ENCODE measurements around the gene LAPTM4A. TPM values are rescaled to one million over a fixed set of nuclear protein-coding genes. Genes with fewer than 3 reads are reported as not detected.

LAPTM4A gene
- total RNA-seq, 2 experiments from 2014 or later, result 23.4 to 24.4 TPM

DNA sequence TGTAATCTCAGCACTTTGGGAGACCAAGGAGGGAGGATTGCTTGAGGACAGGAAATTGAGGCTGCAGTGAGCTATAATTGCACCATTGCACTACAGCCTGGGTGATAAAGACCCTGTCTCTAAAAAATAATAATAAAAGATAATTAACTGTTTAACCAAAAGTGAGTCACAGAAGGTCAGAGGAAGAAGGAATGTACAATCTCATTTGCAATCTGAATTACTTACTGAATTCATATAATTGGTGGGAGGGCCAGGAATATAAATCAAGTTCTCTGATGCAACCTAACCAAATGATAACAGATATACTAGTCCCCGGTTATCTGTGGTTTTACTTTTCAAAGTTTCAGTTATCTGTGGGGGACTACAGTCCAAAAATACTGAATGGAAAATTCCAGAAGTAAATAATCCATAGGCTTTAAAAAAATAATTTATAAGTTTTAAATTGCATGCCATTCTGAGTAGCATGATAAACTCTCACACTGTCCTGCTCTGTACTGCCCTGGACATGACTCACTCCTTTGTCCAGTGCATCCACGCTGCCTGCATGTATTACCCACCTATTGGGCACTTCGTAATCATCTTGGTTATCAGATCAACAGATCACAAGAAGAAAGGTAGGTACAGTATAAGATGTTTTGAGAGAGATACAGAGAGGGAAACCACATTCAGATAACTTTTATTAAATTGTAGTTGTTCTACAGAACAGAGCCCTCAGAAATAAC is 26.2 kb downstream of the LAPTM4A start:
- no peaks in the 10 kb centered on the region for H3K4me1 Mint-ChIP-seq (ENCODE audit: low read depth)
- CTCF ChIA-PET, result no interaction called here
- intact Hi-C loops (cut with micrococcal nuclease), result no loop called here
- no peak overlapping the region for H3K4me3 Mint-ChIP-seq
- peaks cover 30% of the 10 kb centered on the region for H3K9me3 Mint-ChIP-seq
- DNase-seq, result no peak
- H3K36me3 Mint-ChIP-seq (ENCODE audit: low read depth), result peaks cover 29% of the 10 kb centered on the region
- H3K27me3 Mint-ChIP-seq (ENCODE audit: low read depth), result no peaks in the 10 kb centered on the region
- H3K27ac Mint-ChIP-seq, result no peak overlapping the region

- H3K36me3 Mint-ChIP-seq (ENCODE audit: low read depth), result peaks cover 16% of the 10 kb centered on the region
- CTCF ChIA-PET, result interaction anchor here (0.8 to 1.7 kb wide), 2 partner anchors 9 to 84 kb away, joined by 3 to 7 read pairs; no protein-coding TSS in a partner anchor
- H3K9me3 Mint-ChIP-seq, result peaks cover 26% of the 10 kb centered on the region
Measured at GRCh38 chr2:20023688-20024087, 27.7 kb downstream of the LAPTM4A start.

DNA sequence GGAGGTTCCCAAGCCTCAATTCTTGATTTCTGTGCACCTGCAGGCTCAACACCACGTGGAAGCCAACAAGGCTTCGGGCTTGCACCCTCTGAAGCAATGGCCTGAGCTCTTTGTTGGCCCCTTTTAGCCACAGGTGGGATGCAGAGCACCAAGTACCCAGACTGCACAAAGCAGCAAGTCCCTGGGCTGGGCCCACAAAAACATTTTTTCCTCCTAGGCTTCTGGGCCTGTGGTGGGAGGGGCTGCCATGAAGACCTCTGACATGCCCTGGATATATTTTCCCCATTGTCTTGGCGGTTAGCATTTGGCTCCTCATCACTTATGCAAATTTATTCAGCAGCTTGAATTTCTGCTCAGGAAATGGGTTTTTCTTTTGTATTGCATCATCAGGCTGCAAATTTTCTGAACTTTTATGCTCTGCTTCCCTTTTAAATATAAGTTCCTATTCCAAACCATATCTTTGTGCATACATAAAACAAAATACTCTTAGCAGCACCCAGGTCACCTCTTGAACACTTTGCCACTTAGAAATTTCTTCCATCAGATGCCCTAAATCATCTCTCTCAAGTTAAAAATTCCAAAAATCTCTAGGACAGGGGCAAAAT is 29.9 kb downstream of the LAPTM4A start:
- intact Hi-C loops (cut with micrococcal nuclease), result no loop called here
- CTCF ChIA-PET, result no interaction called here
- H3K27me3 Mint-ChIP-seq (ENCODE audit: low read depth), result no peaks in the 10 kb centered on the region
- H3K27ac Mint-ChIP-seq, result no peak overlapping the region
- DNase-seq, result no peak
- peaks cover 8% of the 10 kb centered on the region for H3K36me3 Mint-ChIP-seq (ENCODE audit: low read depth)
- H3K9me3 Mint-ChIP-seq, result peaks cover 23% of the 10 kb centered on the region
- H3K4me3 Mint-ChIP-seq, result no peak overlapping the region
- H3K4me1 Mint-ChIP-seq (ENCODE audit: low read depth), result no peaks in the 10 kb centered on the region

More at GRCh38 chr2:20023688-20024087, 27.7 kb downstream of the LAPTM4A start:
- no peak for DNase-seq
- Mint-ChIP-seq H3K4me1 (ENCODE audit: low read depth) (no peaks in the 10 kb centered on the region), H3K4me3 (no peak overlapping the region), H3K27ac (no peak overlapping the region), H3K27me3 (ENCODE audit: low read depth) (no peaks in the 10 kb centered on the region)
- intact Hi-C loops (cut with micrococcal nuclease), result no loop called here

- Mint-ChIP-seq H3K4me3 (no peak overlapping the region), H3K36me3 (ENCODE audit: low read depth) (peaks cover 8% of the 10 kb centered on the region), H3K9me3 (peaks cover 23% of the 10 kb centered on the region), H3K27me3 (ENCODE audit: low read depth) (peaks cover 2% of the 10 kb centered on the region), H3K4me1 (ENCODE audit: low read depth) (no peaks in the 10 kb centered on the region), H3K27ac (no peak overlapping the region)
- CTCF ChIA-PET, result no interaction called here
- DNase-seq, result no peak
- intact Hi-C loops (cut with micrococcal nuclease), result loop anchor here (10.0 kb wide), 2 partner anchors 205 to 625 kb away; partner anchors contain the start of gene SDC1
Measured at GRCh38 chr2:20019747-20020146, 31.7 kb downstream of the LAPTM4A start.

DNA sequence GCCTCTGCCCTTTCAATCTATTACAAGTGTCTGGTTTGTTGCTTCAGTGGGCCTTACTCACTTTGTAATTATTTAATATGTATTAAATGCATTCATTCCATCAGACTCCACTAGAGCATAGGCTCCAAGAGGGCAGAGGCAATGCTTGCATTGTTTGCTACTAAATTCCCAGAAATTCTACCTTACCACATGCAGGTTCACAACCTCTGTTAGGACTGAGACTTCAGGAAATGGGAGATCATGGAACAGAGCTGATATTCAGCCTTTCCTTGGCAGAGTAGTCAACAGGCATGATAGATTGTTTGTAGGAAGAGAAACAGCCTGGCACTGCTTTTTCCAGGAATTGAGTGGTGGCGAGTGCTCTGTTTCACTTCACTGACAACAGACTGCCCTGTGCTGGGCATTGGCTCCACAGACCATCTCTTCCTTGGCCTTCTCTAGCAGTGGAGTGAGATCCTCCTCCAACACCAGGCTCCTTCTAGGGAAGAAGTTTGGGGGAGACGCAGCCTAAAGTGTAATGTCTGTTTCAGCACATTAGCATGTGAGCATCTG is 32.8 kb downstream of the LAPTM4A start:
- H3K4me1 Mint-ChIP-seq (ENCODE audit: low read depth), result no peaks in the 10 kb centered on the region
- intact Hi-C loops (cut with micrococcal nuclease), result loop anchor here (10.0 kb wide), 2 partner anchors 206 to 626 kb away; partner anchors contain the start of gene SDC1
- no peak for DNase-seq
- H3K27me3 Mint-ChIP-seq (ENCODE audit: low read depth), result peaks cover 6% of the 10 kb centered on the region
- peaks cover 7% of the 10 kb centered on the region for H3K36me3 Mint-ChIP-seq (ENCODE audit: low read depth)
- peaks cover 23% of the 10 kb centered on the region for H3K9me3 Mint-ChIP-seq
- no peak overlapping the region for H3K27ac Mint-ChIP-seq
- H3K4me3 Mint-ChIP-seq, result no peak overlapping the region
- CTCF ChIA-PET, result no interaction called here

DNA sequence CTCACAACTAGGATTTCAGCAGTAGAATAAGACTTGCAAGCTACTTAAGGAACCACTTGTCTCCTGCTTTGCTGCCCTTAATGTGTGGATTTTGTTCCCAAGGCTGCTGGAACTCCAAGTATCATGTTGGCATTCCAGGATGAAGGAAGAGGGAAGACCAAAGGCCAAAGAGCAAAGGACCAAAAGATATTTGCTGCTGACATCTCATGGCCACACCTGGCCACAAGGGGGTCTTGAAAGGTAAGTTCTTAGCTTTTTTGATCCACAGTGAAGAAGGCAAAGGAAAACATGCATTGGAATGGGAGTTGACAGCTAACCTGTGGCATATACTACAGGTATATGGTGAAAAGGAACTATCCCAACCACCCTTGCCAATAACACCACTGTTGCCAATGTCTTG is 35.1 kb downstream of the LAPTM4A start:
- Mint-ChIP-seq H3K27ac (no peak overlapping the region), H3K36me3 (ENCODE audit: low read depth) (peaks cover 4% of the 10 kb centered on the region), H3K4me1 (ENCODE audit: low read depth) (peaks cover 8% of the 10 kb centered on the region), H3K27me3 (ENCODE audit: low read depth) (peaks cover 21% of the 10 kb centered on the region), H3K9me3 (peaks cover 11% of the 10 kb centered on the region), H3K4me3 (no peak overlapping the region)
- intact Hi-C loops (cut with micrococcal nuclease), result loop anchor here (10.0 kb wide), 2 partner anchors 208 to 628 kb away; partner anchors contain the start of gene SDC1
- no peak for DNase-seq
- CTCF ChIA-PET, result interaction anchor here (0.6 to 3.6 kb wide), 16 partner anchors 11 to 222 kb away, joined by 3 to 27 read pairs (median 6); partner anchors contain the start of gene WDR35

DNA sequence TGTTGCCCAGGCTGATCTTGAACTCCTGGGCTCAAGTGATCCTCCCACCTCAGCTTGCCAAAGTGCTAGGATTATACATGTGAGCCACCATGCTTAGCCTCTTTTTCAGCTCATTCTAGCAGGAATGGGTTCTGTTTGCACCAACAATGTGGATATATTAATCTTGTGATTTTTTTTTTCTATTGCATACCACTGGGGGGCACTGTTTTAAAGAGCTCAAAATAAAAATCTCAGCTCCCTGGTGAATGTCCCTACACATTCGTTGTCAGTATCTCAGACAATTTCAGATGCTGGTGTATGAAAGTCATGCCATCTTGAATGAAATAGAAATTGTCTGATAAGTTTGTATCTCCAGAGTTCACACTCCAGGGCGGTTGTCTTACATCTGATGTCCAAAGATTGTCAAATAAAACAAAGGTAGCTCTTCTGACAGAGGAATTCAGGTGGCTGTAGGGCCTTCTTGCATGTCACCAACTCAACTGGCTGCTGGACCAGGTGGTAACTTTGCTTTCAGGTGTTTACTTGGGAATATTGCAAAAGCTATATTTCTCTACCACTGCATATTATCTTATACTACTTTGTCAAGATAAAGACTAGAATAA is 35.8 kb downstream of the LAPTM4A start:
- peaks cover 8% of the 10 kb centered on the region for H3K4me1 Mint-ChIP-seq (ENCODE audit: low read depth)
- H3K4me3 Mint-ChIP-seq, result no peak overlapping the region
- peaks cover 1% of the 10 kb centered on the region for H3K36me3 Mint-ChIP-seq (ENCODE audit: low read depth)
- peaks cover 28% of the 10 kb centered on the region for H3K27me3 Mint-ChIP-seq (ENCODE audit: low read depth)
- intact Hi-C loops (cut with micrococcal nuclease), result loop anchor here (1.0 to 10.0 kb wide), 5 partner anchors 35 to 629 kb away; partner anchors contain the start of gene SDC1
- no peak overlapping the region for H3K27ac Mint-ChIP-seq
- H3K9me3 Mint-ChIP-seq, result peaks cover 6% of the 10 kb centered on the region
- CTCF ChIA-PET, result interaction anchor here (0.5 to 3.6 kb wide), 42 partner anchors 8 to 1574 kb away, joined by 3 to 27 read pairs (median 4); partner anchors contain the start of gene WDR35
- no peak for DNase-seq

DNA sequence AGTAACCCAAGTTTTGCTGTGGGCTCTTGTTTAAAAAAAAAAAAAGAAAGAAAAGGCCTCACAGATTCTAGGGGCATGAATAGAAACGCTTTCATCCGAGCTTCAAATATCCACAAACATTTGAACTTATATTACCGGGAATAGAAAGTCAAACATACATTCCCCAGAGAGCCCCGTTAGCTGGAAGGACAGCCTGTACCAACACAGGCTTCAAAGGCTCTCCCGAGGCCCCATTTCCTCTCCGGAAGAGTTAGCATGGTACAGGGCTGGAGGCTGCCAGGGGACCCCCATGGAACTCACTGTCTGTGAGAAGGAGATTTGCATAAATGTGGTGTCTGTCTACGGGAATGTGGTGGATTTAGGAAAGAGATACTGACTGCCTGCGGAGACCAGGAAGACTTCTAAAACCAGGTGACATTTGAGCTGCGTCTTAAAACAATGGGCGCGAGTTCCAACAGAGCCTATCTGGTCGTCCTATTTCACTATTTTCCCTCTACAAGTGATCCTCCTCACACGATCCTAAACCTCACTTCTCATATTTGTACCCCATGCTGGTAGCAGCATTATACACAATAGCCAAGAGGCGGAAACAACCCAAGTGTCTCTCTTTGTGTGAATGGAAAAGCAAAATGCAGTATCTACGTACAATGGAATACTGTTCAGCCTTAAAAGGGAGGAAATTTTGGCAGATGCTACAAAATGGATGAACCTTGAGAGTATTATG is 38.1 kb downstream of the LAPTM4A start:
- Mint-ChIP-seq H3K36me3 (ENCODE audit: low read depth) (no peaks in the 10 kb centered on the region), H3K4me3 (peak overlapping the region; percentile 55), H3K9me3 (no peaks in the 10 kb centered on the region), H3K4me1 (ENCODE audit: low read depth) (peaks cover 8% of the 10 kb centered on the region), H3K27me3 (ENCODE audit: low read depth) (peaks cover 28% of the 10 kb centered on the region), H3K27ac (no peak overlapping the region)
- no peak for DNase-seq
- intact Hi-C loops (cut with micrococcal nuclease), result loop anchor here (10.0 kb wide), 2 partner anchors 212 to 632 kb away; partner anchors contain the start of gene SDC1
- CTCF ChIA-PET, result interaction anchor here (0.6 to 3.6 kb wide), 6 partner anchors 11 to 1564 kb away, joined by 3 to 27 read pairs (median 4); no protein-coding TSS in a partner anchor

DNA sequence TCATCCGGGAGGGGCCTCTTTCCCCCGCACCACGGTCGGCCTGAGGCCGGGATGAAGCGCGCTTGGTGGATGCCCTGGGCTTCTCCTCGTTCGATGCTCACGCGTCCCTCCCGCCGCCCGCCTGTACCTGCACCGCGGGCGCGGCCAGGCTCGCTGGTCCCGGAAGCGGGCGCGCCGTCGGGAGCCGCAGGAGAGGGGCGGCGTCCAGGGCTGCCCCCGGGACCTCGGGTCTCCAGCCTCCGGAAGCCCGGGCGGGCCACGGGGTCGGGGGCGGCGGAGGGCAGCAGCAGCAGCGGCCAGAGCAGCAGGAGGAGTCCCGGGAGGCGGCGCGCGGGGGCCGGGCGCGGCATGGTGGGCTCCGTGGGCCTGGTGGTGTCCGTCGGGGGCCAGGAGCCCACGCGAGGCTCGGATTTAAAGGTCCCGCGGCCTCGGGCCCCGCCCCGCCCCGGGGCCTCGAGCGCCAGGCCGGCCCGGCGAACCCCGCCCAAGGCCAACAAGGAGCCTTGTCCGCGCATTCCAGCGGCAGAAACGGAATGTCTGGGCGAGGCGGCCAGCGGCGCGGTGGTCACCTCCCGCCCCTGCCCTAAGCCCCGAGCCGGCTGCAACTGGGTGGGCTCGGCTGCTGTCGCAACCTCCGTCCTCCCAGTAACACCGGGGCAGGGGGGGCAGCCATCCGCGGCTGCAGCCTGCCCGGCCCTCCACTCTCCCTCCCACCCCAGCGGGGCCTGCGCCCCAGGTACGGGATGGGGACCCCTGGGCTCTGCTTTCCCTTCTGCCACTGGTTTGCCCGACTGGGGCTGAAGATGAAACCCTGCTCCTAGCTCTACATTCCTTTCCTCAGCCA is 38.9 kb downstream of the LAPTM4A start, which contains the start of gene MATN3:
MATN3 (minus strand) TSS at position 387 of the 844 bp plus-strand sequence; CDS start at position 350, 37 bp downstream.
- Mint-ChIP-seq H3K27ac (no peak within 1 kb of the TSS), H3K9me3 (no peaks in the 10 kb centered on the region), H3K36me3 (ENCODE audit: low read depth) (no peaks in the 10 kb centered on the region), H3K4me3 (peak within 1 kb of the TSS; percentile 62), H3K4me1 (ENCODE audit: low read depth) (peaks cover 8% of the 10 kb centered on the region), H3K27me3 (ENCODE audit: low read depth) (peaks cover 31% of the 10 kb centered on the region)
- intact Hi-C loops (cut with micrococcal nuclease), result loop anchor here (10.0 kb wide), 2 partner anchors 212 to 632 kb away; partner anchors contain the start of gene SDC1
- CTCF ChIA-PET, result interaction anchor here (0.6 to 1.6 kb wide), 2 partner anchors 10 to 1563 kb away, joined by 4 read pairs; no protein-coding TSS in a partner anchor
- peak; percentile 11 for DNase-seq

GRCh38 chr2:20012032-20012281 is 39.5 kb downstream of the LAPTM4A start:
- Mint-ChIP-seq H3K4me3 (peak overlapping the region; percentile 62), H3K9me3 (no peaks in the 10 kb centered on the region), H3K27ac (no peak overlapping the region), H3K4me1 (ENCODE audit: low read depth) (peaks cover 8% of the 10 kb centered on the region), H3K36me3 (ENCODE audit: low read depth) (no peaks in the 10 kb centered on the region), H3K27me3 (ENCODE audit: low read depth) (peaks cover 32% of the 10 kb centered on the region)
- DNase-seq, result no peak
- intact Hi-C loops (cut with micrococcal nuclease), result loop anchor here (10.0 kb wide), 2 partner anchors 213 to 633 kb away; partner anchors contain the start of gene SDC1
- CTCF ChIA-PET, result no interaction called here

Data from activated naive CD4-positive, alpha-beta T cell treated with anti-CD3 and anti-CD28 coated beads for 36 hours (primary cell).